ENCODE measurements around the gene PROM1.

PROM1 gene

DNA sequence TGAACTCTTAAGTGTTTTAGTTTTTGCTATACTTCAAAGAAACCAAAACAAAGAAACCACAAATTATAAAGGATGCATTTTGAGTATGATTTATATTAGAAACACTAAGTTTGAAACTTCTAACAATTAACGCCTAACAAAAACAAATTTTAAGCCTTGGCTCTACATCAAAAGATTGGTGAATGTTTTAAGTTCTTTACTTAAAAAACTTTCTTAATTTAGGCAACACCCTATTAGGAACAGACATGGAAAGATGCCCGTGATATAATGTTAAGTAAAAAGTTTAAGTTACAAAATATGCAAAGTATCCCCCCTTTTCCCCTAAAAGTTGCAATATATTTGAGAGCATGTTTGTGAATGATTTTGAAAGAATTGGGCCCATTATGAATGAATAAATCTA lies 21.2 kb downstream of the PROM1 start:
- Histone ChIP-seq H3K27me3 (replicated peaks; ENCODE audit: control insufficient read depth, insufficient read depth, low read length) (no peaks in the 10 kb centered on the region; the same call in 1 of the 2 replicates), H3K4me3 (replicated peaks; ENCODE audit: low read depth, low read length) (no peak overlapping the region), H3K36me3 (ENCODE audit: control insufficient read depth, insufficient read depth, low read length) (no peaks in the 10 kb centered on the region)
- no peak for TF ChIP-seq CTCF (IDR thresholded peaks at IDR 0.05; ENCODE audit: insufficient read depth, low read length, poor library complexity, severe bottlenecking)
- DNase-seq (ENCODE audit: extremely low read depth, insufficient read length) = no peak

- TF ChIP-seq CTCF (IDR thresholded peaks at IDR 0.05; ENCODE audit: insufficient read depth, low read length, poor library complexity, severe bottlenecking) = no peak
These were observed 27.0 kb downstream of the PROM1 start for GRCh38 chr4:16056681-16057385.

DNA sequence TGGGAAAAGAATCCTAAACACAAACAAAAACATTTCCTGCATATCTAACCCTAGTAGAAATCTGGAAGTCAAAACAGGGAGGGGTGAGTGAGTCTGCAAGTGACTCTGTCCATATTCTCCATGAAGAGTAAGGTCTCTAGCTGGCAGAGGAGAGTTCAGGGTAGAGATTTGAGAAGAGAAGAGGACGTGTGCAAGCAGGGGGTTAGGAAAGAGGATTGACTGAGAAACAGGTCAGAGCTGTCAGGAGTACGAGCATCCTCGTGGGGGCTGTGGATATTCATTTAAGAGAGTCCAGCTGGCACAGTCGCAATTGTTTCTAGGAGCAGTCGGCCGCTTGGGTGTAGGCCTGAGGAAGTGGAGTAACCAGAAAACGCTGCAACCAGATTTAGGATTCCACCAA lies 27.9 kb downstream of the PROM1 start:
- Histone ChIP-seq H3K36me3 (ENCODE audit: control insufficient read depth, insufficient read depth, low read length) (no peaks in the 10 kb centered on the region), H3K4me3 (replicated peaks; ENCODE audit: low read depth, low read length) (no peak overlapping the region), H3K27me3 (replicated peaks; ENCODE audit: control insufficient read depth, insufficient read depth, low read length) (peaks cover 2% of the 10 kb centered on the region)
- no peak for TF ChIP-seq CTCF (IDR thresholded peaks at IDR 0.05; ENCODE audit: insufficient read depth, low read length, poor library complexity, severe bottlenecking)
- DNase-seq (ENCODE audit: extremely low read depth, insufficient read length) = no peak

More at GRCh38 chr4:16056681-16057385, 27.0 kb downstream of the PROM1 start:
- DNase-seq (ENCODE audit: extremely low read depth, insufficient read length) = no peak
- no peak overlapping the region for H3K4me3 ChIP-seq (replicated peaks; ENCODE audit: low read depth, low read length)
- H3K36me3 ChIP-seq (ENCODE audit: control insufficient read depth, insufficient read depth, low read length) = no peaks in the 10 kb centered on the region
- H3K27me3 ChIP-seq (replicated peaks; ENCODE audit: control insufficient read depth, insufficient read depth, low read length) = peaks cover 2% of the 10 kb centered on the region

- peaks cover 2% of the 10 kb centered on the region for H3K27me3 ChIP-seq (replicated peaks; ENCODE audit: control insufficient read depth, insufficient read depth, low read length)
- TF ChIP-seq CTCF (IDR thresholded peaks at IDR 0.05; ENCODE audit: insufficient read depth, low read length, poor library complexity, severe bottlenecking) = no peak
- H3K36me3 ChIP-seq (ENCODE audit: control insufficient read depth, insufficient read depth, low read length) = no peaks in the 10 kb centered on the region
- no peak for DNase-seq (ENCODE audit: extremely low read depth, insufficient read length)
- no peak overlapping the region for H3K4me3 ChIP-seq (replicated peaks; ENCODE audit: low read depth, low read length)
These were observed 28.4 kb downstream of the PROM1 start for GRCh38 chr4:16055471-16055870.

DNA sequence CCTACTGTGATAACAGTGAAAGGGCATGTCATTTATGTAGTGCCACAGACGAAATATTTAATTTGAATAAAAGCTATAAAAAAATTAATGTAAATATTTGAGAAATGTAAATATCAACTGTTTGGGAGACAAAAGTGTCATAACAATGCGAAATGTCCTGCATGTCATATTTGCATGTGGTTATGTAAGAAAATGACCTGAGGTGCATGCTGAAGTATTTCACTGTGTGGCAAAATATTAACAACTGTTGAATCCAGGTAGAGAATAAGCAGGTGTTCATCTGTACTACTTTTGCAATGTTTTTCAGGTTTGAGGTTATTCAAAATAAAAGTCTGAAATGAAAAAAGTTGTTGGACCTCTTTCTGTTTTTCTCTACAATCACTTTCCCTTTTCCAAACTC lies 30.9 kb downstream of the PROM1 start:
- H3K4me3 ChIP-seq (replicated peaks; ENCODE audit: low read depth, low read length) = no peak overlapping the region
- DNase-seq (ENCODE audit: extremely low read depth, insufficient read length) = no peak
- H3K27me3 ChIP-seq (replicated peaks; ENCODE audit: control insufficient read depth, insufficient read depth, low read length) = peaks cover 2% of the 10 kb centered on the region
- TF ChIP-seq CTCF (IDR thresholded peaks at IDR 0.05; ENCODE audit: insufficient read depth, low read length, poor library complexity, severe bottlenecking) = no peak
- H3K36me3 ChIP-seq (ENCODE audit: control insufficient read depth, insufficient read depth, low read length) = no peaks in the 10 kb centered on the region

- no peak for TF ChIP-seq CTCF (IDR thresholded peaks at IDR 0.05; ENCODE audit: insufficient read depth, low read length, poor library complexity, severe bottlenecking)
- Histone ChIP-seq H3K4me3 (replicated peaks; ENCODE audit: low read depth, low read length) (no peak overlapping the region), H3K27me3 (replicated peaks; ENCODE audit: control insufficient read depth, insufficient read depth, low read length) (peaks cover 2% of the 10 kb centered on the region), H3K36me3 (ENCODE audit: control insufficient read depth, insufficient read depth, low read length) (no peaks in the 10 kb centered on the region)
- DNase-seq (ENCODE audit: extremely low read depth, insufficient read length) = no peak
These were observed 31.8 kb downstream of the PROM1 start for GRCh38 chr4:16051980-16052379.

Measured in GM06990 (cell line).